SK-N-MC (cell line): ENCODE measurements around the gene SYNM.

ENCODE experiments used
- EZH2 ChIP-seq: fragments of 200-600 bp; sonication (generic); IDR thresholded peaks from one replicate; pipeline ENCODE4 v1.6.1; 2017; ENCODE audit warnings: antibody characterized with exemption
- FOXP2 ChIP-seq: optimal IDR thresholded peaks from 2 replicates; pipeline ENCODE3; 2011; ENCODE audit warnings: mild to moderate bottlenecking, moderate library complexity; ENCODE audit not compliant: insufficient read depth; ENCODE audit errors: extremely low read length, control extremely low read depth
- POLR2AphosphoS5 ChIP-seq: IDR thresholded peaks from 2 replicates; pipeline ENCODE4 v1.6.1; 2012; ENCODE audit warnings: mild to moderate bottlenecking, low read depth, low read length, borderline replicate concordance

DNA sequence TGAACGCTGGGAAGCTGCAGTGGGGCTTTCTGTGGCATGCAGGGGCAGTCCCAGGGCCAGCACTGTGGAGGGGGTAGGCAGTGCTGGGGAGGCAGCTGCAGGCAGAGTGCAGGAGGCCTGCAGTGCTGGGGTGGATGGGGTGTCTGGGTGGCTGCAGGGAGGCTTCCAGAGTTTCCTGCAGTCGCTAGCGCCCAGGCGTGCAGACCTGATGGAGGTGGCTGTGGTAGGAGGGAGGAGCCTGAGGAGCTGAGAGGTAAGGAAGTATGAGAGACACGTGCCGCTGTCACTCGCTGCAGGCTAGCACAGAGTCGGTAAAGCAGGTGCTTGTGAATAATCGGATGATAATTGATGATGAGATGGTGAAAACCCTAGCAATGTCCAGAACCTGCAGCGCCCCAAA is 16.3 kb downstream of the SYNM start:
- TF ChIP-seq POLR2AphosphoS5 (no peak), EZH2 (no peak), FOXP2 (no peak)
